ENCODE data around the gene MYZAP. TPM values are rescaled to one million over a fixed set of nuclear protein-coding genes. Genes with fewer than 3 reads are reported as not detected.

MYZAP gene
- total and polyA plus RNA-seq, 10 of the 15 experiments (the other 5 are each of a cell fraction or from before 2014, with no cell fraction given) = not detected

GRCh38 chr15:57680021-57680420 lies 88.3 kb downstream of the MYZAP start (continued):
- TF ChIP-seq FOXK2 (IDR thresholded peaks at IDR 0.05) (no peak), KDM1A (IDR thresholded peaks at IDR 0.05; ENCODE audit: borderline replicate concordance) (no peak), CBX5 (IDR thresholded peaks at IDR 0.05; ENCODE audit: low read depth) (no peak), NR2C1 (IDR thresholded peaks at IDR 0.05) (no peak), NFYB (IDR thresholded peaks at IDR 0.05; ENCODE audit: insufficient read depth, low read depth, low read length) (no peak), MTA3 (IDR thresholded peaks at IDR 0.05; ENCODE audit: borderline replicate concordance, low read length) (no peak), ZBED1 (IDR thresholded peaks at IDR 0.05; ENCODE audit: borderline replicate concordance) (no peak), ZSCAN29 (IDR thresholded peaks at IDR 0.05) (no peak), CHD1 (IDR thresholded peaks at IDR 0.05; ENCODE audit: low read depth, low read length) (no peak), CUX1 (IDR thresholded peaks at IDR 0.05; ENCODE audit: insufficient replicate concordance, low read depth, low read length) (no peak), SREBF1 (IDR thresholded peaks at IDR 0.05; ENCODE audit: low read length) (no peak)

Measured in GM12878 (cell line).